Testis (tissue), 2 donors: ENCODE data around the gene TEX53.

Experiments
- CTCF ChIP-seq, 3 experiments: fragments of 450-650 bp in 2 of 3; fragments of 200-600 bp in 1 of 3; sonication (generic) in 1 of 3; IDR thresholded peaks; one replicate each; pipeline ENCODE4 v1.5.1; 2016 to 2019; ENCODE audit warnings: antibody characterized with exemption in 3 of 3, mild to moderate bottlenecking in 2 of 3, moderate library complexity in 1 of 3
- POLR2A ChIP-seq: fragments of 450-650 bp; IDR thresholded peaks from one replicate; pipeline ENCODE4 v1.6.1; 2017; ENCODE audit warnings: antibody characterized with exemption, mild to moderate bottlenecking, moderate library complexity

- no peak for TF ChIP-seq POLR2A
- no peak for TF ChIP-seq CTCF (IDR thresholded peaks at IDR 0.05)
Measured at GRCh38 chr9:114678130-114678529, 20.5 kb upstream of the TEX53 start.
